ENCODE measurements around the gene PSIP1.
"Not testable (repeated sequence)": the region's sequence is repeated elsewhere in the genome, so short reads cannot be mapped to it uniquely, and the experiment has no call there.

The PSIP1 gene

DNA sequence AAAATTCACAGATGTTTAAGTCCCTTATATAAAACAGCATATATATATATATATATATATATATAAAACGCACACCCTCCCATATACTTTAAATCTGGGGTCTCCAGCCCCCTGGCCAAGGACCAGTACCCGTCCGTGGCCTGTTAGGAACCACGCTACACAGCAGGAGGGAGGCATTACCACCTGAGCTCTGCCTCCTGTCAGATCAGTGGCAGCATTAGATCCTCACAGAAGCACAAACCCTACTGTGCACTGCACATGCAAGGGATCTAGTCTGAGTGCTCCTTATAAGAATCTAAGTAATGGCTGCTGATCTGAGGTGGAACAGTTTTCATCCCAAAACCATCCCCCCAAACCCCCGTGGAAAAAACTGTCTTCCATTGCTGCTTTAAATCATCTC is 9.0 kb downstream of the PSIP1 start:
- DNase-seq = no peak

DNA sequence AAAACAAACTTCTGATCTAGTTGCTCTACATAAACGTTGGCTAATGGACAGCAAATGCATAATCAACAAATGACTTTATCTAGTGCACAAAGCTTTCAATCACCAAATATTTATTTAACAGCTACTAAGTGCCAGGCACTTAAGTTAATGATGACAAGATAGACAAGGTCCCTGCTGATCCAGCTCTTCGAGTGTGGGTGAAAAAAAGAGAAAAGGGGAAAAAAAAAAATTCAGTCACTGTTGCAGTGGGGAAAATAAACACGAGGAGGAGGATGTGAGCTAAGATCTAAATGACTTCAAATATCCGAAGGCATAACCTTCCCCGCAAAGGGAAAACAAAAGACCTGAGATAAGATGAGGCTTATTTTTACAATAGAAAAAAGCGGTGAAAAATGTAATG is 9.6 kb downstream of the PSIP1 start:
- DNase-seq = no peak

DNA sequence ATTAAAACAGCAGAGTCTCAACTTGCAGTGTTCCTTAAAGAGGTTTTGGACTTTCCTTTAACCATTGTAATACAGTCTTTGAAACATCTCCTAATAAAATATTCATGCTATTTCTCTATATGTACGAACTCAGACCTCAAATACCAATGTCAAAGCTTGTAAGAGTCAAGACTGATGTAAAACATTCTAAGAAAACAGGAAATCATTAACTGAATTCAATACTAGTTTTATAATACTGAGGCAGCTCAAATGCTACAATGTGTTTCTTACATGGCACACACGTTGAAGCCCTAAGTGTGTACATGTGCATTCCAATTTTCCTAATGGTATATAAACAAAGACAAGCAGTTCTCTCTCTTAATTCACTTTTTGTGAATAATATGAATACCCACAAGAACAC is 11.6 kb downstream of the PSIP1 start:
- no peak for DNase-seq

DNA sequence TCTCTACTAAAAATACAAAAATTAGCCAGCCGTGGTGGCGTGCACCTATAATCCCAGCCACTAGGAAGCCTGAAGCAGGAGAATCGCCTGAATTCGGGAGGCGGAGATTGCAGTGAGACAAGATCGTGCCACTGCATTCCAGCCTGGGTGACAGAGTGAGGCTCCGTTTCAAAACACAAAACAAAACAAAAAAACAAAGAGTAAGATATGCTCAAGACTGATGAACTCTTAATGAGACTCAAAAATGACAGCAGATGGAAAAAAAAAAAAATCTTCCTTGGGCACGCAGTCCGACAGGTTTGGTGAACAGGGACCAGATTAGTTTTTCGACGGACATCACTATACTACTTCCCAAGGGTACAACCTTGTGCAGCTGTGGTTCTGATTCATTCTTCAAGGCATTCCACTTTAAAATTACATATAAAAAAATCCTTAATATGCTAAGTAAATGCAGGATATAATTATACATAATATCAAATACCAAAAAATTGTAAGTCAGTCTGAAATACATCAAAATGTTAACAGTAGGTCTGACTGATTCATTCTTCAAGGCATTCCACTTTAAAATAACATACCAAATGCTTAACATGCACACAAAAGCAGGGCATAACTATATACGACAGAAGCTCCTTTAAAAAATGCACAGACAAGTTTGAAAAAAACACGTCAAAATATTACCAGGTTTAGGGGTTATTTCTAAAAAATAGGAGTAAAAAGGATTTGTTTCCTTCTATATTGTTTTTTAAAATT is 12.3 kb downstream of the PSIP1 start:
- DNase-seq = no peak

DNA sequence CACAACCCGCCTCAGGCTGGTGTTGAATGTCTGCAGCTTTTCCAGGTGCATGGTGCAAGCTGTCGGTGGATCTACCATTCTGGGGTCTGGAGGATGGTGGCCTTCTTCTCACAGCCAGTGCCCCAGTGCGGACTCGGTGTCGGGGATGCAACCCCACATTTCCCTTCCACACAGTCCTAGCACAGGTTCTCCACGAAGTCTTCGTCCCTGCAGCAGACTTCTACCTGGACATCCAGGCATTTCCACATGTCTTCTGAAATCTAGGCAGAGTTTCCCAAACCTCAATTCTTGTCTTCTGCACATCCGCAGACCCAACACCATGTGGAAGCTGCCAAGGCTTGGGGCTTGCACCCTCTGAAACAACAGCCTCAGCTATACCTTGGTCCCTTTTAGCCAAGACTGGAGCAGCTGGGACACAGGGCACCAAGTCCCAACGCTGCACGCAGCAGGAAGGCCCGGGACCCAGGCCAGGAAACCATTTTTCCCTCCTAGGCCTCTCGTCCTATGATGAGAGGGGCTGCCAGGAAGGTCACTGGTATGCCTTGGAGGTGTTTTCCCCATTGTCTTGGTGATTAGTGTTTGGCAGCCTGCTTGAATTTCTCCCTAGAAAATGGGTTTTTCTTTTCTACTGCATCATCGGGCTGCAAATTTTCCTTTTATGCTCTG is 18.2 kb downstream of the PSIP1 start:
- DNase-seq = no peak

DNA sequence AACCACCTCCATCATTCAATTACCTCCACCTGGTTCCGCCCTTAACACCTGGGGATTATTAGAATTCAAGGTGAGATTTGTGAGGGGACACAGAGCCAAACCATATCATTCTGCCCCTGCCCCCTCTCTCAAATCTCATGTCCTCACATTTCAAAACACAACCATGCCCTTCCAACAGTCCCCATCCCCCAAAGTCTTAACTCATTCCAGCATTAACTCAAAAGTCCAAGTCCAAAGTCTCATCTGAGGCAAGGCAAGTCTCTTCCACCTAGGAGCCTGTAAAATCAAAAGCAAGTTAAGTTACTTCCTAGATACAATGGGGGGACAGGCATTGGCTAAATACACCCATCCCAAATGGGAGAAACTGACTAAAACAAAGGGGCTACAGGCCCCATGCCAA is 18.8 kb downstream of the PSIP1 start:
- no peak for DNase-seq

DNA sequence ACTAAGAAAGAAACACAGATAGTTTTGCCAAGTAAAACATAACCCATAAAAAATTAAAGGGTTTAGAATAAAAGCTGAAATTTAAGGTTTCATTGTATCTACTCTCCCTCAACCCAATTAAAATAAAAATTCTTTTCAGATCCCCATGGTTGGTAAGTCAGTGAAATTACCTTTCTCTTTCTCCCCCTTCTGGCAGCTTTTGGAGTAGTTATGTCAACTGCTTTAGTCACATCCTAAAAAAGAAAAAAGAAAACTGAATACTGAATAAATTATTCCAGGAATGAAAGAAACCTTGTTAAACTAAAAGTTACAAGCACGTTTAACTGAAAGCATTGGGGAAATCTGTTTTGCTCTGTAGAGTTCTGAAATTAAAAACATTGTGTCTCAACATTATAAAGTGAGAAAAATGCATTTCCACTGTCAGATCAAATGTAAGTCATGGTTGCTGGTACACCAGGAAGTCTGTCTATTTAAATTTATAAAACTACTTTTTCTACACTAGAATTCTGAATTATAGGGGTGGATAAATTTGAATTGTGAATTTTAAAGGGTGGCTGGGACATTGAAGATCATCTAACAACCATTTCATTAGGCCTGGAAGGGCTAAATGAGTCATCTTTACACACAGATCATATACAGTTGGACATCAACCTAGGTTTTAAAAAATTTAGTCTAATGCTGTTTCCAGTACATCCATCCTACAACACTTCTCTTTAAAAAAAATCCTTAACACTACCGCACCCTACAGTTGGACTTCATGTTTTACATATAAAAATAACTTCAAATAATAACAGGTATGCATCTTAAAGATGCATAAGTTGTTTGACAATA is 24.7 kb downstream of the PSIP1 start:
- DNase-seq = no peak

DNA sequence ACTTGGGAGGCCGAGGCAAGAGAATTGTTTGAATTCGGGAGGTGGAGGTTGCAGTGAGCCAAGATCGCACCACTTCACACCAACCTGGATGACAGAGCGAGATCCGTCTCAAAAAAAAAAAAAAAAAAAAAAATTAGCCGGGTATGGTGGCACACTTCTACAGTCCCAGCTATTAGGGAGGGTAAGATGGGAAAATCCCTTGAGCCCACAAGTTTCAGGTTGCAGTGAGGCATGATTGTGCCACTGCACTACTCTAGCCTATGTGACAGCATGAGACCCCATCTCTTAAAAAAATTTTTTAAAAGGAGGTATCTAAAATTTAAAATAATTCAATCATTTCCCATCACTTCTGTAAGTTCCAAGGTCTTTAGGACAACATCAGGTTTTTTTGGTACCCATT is 26.0 kb downstream of the PSIP1 start:
- DNase-seq = no peak

DNA sequence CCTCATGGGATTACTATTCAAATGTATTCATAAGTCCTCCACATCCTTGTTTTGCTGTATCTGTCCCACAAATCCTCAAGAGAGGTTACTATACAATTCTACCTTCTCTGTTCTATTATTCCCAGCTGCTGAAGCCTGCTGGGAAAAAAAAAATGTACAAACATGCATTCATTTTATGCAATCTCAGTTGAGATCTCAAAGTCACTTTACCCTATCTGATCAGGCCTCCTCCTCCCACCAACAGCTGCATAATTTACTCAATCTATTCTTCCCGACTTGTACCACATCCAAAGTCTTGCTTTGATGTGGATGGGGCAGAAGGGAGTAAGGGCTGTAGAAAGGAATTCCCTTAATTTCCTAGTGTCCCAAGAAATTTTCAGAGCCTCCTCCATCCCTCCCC is 28.6 kb downstream of the PSIP1 start:
- no peak for DNase-seq

DNA sequence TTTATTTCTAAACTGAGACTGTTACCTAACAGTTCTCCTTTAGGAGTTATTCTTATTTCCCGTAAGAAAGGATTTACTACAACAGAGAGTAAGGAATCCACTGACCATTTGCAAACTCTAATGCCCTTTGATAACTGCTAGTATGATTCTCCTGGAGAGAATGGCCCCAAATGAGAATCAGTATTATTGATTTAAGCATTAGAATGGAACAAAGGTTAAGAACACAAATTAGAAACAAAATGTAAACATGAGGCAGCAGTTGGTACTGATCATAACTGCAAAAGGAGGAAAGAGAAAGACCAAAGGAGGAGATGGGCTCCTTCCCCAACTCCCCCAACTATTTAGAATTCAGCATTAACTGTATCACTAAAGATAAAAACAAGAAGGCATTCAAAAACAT is 30.7 kb downstream of the PSIP1 start:
- DNase-seq = no peak

DNA sequence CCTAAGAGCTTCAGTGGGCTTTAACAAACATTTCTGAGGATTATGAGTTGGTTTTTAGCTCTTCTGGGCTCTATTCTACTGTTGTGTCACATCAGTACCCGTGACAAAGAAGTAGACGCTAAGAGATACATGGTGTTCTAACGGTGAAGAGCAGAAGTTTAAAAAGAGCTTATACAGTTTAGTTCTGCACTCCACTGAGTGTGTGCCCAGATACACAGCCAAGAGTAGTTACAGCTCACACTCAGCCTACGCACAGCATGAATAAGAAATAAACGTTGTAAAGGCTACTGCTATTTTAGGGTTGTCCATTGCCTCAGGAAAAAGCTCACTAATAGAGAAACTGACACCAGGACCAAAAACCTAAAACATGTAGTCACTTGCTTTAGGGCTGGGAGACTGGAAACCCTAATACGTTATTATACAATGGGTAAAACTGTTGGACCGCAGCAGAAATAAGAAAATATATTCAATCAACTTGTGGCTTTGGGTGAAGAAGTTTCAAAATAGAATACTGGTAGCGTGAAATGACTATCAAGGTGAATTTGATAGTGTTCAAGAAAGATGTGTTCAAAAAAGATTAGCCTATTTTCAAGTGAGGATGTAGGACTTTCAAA is 34.7 kb downstream of the PSIP1 start:
- DNase-seq = no peak

DNA sequence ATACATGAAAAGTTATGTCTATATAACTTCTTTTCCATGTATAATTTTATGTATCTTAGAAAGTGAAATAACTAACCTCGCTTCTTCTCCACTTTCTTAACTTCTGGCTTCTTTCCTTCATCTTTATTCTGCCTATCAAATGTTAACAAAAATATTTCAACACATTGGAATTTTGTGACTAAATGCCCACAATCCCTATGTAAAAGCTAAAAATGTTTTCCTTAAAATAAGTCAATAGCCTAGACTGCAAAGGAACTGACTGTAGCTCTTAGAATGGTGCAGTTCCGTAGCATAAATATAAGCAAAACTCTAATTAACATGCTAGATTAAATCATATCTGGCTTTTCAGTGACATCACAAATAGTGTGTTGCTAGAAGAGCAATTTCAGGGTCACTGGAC is 40.9 kb downstream of the PSIP1 start:
- no peak for DNase-seq

DNA sequence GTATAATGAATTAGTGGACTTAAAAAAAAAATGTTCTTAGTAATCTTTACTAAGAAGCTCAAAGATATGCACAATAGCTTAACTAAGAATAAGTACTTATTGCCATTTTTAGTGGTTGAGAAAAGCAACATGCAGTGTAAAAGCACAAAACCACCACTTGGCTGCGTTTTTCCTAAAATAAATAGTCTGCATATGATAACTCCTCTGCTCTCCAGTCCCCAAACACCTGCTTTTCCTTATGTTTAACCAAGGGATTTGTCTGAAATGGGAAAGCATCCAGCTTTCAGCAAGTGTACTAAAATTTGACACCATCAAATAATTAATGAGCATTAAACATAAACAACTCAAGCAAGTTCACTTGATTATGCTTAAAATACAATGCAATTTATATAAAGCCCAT is 41.4 kb downstream of the PSIP1 start:
- DNase-seq = no peak

DNA sequence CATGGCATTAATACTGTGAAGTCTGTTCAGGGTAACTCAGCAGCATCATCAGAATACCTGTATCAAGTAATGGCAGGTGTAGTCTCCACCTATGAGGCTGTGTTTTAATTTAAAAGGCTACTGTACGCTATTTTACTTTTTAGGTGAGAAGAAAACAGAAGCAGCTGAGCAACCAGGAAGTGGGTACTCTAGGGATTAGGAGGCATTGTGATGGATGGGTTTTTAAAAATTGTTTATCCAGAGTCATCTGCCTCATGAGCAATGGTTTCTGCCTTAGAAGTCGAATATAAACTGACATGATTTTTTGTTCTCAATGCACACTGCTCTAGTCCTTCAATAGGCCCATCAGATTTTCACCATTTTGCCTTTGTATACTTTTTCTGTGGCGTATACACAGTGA is 42.6 kb downstream of the PSIP1 start:
- no peak for DNase-seq

DNA sequence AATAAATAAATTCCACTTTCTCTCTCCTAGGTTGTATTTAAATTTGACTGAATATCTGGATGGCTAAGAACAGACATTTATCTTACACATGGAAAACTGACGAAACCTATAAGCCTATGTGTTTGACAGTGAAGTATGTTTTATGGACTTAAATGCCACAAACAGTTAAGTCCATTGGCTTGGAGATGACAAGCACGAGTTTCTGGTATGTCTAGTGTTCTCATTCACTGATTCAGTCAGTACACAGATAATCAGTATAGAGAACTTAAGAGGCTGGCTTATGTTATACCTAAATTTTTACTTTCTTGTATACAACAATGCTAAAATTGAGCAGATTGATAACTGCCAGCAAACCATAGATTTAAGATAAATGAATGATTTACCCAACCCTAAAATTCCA is 49.2 kb downstream of the PSIP1 start:
- DNase-seq = no peak

DNA sequence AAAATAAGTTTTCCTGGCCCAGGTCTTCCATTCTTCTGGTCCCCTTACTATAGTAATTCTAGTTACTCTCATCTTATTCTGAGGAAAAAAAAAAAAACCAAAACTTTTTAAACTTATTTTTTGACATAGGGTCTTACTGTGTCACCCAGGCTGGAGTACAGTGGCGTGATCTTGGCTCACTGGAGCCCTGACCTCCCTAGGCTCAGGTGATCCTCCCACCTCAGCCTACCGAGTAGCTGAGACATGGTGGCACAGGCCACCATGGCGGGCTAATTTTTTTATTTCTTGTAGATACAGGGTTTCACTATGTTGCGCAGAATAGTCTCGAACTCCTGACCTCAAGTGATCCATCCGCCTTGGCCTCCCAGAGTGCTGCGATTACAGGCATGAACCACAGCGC is 49.7 kb downstream of the PSIP1 start:
- DNase-seq = no peak

DNA sequence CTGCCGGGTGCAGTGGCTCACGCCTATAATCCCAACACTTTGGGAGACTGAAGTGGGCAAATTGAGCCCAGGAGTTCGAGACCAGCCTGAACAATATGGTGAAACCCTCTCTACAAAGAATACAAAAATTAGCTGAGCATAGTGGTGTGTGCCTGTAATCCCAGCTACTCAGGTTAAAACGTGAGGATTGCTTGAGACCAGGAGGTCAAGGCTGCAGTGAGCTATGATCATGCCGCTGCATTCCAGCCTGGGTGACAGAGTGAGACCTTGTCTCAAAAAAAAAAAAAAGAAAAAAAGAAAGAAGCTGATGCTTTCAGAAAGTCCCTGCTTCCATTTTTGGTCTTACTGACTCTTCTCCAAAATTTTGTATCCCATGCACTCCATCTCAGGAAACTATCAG is 56.8 kb downstream of the PSIP1 start:
- no peak for DNase-seq

DNA sequence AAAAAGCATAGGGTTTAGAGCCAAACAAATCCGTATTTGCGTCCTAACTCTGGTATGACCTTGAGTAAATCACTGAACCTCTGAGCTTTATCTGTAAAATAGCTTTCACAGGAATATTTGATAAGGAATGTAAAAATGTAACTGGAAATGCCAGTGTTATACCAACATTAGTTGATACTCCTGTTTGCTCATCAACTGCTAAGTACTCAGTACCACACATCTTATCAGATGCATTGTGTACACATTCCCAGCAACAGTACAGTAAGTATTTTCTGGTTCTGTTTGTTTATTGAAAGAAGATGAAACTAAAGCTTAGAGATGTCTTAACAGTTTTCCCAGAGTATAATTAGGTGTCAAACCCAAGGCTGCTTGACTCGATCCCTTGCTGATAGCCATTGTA is 66.6 kb downstream of the PSIP1 start:
- no peak for DNase-seq

DNA sequence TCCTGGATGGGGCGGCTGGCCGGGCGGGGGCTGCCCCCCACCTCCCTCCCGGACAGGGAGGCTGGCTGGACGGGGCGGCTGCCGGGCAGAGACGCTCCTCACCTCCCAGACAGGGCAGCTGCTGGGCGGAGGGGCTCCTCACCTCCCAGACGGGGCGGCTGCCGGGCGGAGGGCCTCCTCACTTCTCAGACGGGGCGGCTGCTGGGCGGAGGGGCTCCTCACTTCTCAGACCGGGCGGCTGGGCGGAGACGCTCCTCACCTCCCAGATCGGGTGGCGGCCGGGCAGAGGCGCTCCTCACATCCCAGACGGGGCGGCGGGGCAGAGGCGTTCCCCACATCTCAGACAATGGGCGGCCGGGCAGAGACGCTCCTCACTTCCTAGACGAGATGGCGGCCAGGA is 68.5 kb downstream of the PSIP1 start:
- not testable (repeated sequence) for DNase-seq

DNA sequence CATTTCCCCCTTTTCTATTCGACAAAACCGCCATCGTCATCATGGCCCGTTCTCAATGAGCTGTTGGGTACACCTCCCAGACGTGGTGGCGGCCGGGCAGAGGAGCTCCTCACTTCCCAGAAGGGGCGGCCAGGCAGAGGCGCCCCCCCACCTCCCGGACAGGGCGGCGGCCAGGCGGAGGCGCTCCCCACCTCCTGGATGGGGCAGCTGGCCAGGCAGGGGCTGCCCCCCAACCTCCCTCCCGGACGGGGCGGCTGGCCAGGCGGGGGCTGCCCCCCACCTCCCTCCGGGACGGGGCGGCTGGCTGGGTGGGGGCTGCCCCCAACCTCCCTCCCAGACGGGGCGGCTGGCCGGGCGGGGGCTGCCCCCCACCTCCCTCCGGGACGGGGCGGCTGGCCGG is 68.9 kb downstream of the PSIP1 start:
- not testable (repeated sequence) for DNase-seq

DNA sequence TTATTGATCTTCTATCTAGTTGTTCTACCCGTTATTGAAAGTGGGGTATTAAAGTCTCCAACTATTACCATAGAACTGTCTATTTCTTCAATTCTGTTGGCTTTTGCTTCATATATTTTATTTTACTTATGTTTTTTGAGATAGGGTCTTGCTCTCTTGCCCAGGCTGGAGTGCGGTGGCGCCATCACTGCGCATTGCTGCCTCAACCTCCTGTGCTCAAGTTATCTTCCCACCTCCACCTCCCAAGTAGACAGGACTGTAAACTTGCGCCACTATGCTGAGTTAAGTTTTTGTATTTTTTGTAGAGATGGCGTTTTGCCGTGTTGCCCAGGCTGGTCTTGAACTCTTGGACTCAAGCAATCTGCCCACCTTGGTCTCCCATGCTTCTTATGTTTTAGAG is 71.9 kb downstream of the PSIP1 start:
- no peak for DNase-seq

DNA sequence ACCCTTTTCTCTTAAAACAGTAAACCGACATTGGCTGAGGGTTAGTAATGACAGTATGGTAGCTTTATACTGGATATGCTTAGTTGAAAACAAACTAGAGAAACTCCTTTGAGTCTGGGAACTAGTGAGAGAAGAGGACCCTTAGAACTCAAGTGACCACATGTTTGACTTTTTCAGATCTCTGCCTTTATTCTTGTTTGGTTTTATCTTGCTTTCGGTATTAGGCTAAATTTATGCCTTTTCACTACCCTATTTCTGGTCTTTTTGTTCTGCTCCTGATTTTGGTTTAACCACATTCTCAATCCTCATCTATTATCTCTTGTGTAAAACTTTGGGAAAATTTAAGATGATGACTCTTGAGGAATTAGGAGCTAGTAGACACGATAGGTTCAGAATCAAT is 77.1 kb downstream of the PSIP1 start:
- DNase-seq = no peak

DNA sequence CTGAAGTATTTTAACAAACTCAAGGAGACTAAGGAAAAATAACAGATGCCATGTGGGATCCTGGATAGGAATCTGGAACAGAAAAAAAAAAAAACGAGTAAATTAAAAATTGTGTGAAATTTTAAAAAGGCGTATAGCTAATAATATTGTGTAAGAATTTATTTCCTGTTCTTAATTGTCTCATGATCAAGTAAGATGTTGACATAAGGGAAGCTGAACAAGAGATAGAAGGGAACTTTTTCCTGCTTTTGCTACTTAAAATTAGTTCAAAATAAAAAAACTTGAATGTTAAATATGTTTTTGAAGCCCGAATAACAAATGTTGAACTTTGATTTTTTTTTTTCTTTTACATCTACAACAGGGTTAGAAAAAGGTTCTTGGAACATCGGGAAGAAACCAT is 77.6 kb downstream of the PSIP1 start:
- DNase-seq = no peak
